Erythroblast (primary cell): ENCODE measurements around the gene OGFRL1.

Experiments used
- GATA1 ChIP-seq: IDR thresholded peaks from 2 replicates; pipeline ENCODE4 v1.6.1; 2011; ENCODE audit warnings: low read depth, mild to moderate bottlenecking, control low read depth, low read length, moderate library complexity
- POLR2A ChIP-seq: IDR thresholded peaks from 2 replicates; pipeline ENCODE4 v1.6.1; 2011; ENCODE audit warnings: mild to moderate bottlenecking, low read length

DNA sequence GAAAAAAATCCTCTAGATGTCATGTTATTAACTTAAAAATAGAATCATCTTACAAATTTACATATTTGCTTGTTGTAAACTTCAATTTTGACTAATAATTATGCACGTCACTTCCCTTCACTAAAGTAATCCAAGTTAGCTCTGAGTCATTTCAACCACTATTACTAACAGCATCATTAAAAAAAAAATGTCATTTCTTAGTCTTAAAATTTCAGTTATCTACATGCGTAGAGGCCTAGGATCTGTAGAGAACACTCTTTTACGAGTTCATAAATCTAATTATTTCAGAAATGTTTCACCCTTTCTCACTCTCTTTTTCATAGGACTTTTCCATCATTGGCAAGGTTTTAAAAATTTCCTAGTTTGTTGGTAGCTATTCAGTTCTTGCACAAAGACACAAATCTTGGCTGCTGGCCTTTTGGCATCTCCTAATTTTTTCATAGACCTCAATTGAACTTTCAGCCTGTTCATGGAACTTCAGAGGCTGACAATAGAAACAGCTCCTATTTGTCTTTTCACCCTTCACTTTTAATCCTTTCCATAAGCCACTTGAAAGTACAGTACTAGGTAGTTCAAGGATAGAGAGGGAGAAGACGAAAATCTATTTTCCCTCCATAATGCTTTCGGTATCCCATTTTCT is 61.5 kb downstream of the OGFRL1 start:
- no peak for TF ChIP-seq POLR2A
- TF ChIP-seq GATA1, result no peak
